ENCODE results near the gene LIN28B.

DNA sequence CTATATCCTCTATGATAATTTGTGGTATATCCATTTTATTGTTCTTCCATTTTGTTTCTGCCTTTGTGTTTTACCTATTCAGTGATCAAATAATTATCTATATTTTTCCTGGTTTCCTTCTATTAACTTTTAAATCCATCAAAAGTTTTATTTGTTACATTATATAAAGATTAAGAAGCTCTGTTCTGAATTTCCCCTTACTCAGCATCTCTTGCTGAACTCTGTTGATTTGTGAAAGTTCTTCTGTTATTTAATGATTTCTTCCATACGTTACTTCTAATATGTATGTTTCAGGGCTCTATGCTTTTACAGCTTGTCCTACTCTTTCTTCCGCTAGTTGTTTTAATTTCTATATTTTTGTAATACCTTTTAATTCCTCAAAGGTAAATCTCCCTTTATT lies 87.1 kb downstream of the LIN28B start:
- TF ChIP-seq, protein P1, sequence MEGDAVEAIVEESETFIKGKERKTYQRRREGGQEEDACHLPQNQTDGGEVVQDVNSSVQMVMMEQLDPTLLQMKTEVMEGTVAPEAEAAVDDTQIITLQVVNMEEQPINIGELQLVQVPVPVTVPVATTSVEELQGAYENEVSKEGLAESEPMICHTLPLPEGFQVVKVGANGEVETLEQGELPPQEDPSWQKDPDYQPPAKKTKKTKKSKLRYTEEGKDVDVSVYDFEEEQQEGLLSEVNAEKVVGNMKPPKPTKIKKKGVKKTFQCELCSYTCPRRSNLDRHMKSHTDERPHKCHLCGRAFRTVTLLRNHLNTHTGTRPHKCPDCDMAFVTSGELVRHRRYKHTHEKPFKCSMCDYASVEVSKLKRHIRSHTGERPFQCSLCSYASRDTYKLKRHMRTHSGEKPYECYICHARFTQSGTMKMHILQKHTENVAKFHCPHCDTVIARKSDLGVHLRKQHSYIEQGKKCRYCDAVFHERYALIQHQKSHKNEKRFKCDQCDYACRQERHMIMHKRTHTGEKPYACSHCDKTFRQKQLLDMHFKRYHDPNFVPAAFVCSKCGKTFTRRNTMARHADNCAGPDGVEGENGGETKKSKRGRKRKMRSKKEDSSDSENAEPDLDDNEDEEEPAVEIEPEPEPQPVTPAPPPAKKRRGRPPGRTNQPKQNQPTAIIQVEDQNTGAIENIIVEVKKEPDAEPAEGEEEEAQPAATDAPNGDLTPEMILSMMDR (IDR thresholded peaks at IDR 0.05 in 2 of 3, conservative IDR thresholded peaks at IDR 0.05 in 1 of 3; ENCODE audit: borderline replicate concordance in 1 of 3, insufficient read depth in 1 of 3, low read depth in 2 of 3, low read length in 2 of 3) = no peak
- no peak for TF ChIP-seq EZH2 (IDR thresholded peaks at IDR 0.05)
- TF ChIP-seq SRF (IDR thresholded peaks at IDR 0.05; ENCODE audit: low read depth) = no peak
- no peak for TF ChIP-seq EZH2phosphoT487 (IDR thresholded peaks at IDR 0.05; ENCODE audit: borderline replicate concordance)
- no peak for TF ChIP-seq POLR2A (IDR thresholded peaks at IDR 0.05; ENCODE audit: borderline replicate concordance, extremely low read depth, insufficient read depth, insufficient read length)
- TF ChIP-seq CEBPB (IDR thresholded peaks at IDR 0.05; ENCODE audit: low read depth) = no peak
- TF ChIP-seq, protein P2, sequence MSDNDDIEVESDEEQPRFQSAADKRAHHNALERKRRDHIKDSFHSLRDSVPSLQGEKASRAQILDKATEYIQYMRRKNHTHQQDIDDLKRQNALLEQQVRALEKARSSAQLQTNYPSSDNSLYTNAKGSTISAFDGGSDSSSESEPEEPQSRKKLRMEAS (IDR thresholded peaks at IDR 0.05) = no peak
- TF ChIP-seq, protein P3, sequence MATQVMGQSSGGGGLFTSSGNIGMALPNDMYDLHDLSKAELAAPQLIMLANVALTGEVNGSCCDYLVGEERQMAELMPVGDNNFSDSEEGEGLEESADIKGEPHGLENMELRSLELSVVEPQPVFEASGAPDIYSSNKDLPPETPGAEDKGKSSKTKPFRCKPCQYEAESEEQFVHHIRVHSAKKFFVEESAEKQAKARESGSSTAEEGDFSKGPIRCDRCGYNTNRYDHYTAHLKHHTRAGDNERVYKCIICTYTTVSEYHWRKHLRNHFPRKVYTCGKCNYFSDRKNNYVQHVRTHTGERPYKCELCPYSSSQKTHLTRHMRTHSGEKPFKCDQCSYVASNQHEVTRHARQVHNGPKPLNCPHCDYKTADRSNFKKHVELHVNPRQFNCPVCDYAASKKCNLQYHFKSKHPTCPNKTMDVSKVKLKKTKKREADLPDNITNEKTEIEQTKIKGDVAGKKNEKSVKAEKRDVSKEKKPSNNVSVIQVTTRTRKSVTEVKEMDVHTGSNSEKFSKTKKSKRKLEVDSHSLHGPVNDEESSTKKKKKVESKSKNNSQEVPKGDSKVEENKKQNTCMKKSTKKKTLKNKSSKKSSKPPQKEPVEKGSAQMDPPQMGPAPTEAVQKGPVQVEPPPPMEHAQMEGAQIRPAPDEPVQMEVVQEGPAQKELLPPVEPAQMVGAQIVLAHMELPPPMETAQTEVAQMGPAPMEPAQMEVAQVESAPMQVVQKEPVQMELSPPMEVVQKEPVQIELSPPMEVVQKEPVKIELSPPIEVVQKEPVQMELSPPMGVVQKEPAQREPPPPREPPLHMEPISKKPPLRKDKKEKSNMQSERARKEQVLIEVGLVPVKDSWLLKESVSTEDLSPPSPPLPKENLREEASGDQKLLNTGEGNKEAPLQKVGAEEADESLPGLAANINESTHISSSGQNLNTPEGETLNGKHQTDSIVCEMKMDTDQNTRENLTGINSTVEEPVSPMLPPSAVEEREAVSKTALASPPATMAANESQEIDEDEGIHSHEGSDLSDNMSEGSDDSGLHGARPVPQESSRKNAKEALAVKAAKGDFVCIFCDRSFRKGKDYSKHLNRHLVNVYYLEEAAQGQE (IDR thresholded peaks at IDR 0.05; ENCODE audit: low read depth) = no peak
- TF ChIP-seq JUND (IDR thresholded peaks at IDR 0.05) = no peak
- TF ChIP-seq, protein P4, sequence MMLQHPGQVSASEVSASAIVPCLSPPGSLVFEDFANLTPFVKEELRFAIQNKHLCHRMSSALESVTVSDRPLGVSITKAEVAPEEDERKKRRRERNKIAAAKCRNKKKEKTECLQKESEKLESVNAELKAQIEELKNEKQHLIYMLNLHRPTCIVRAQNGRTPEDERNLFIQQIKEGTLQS (IDR thresholded peaks at IDR 0.05) = no peak
- TF ChIP-seq SP1 (IDR thresholded peaks at IDR 0.05; ENCODE audit: low read depth) = no peak
- TF ChIP-seq TCF7L2 (IDR thresholded peaks at IDR 0.05; ENCODE audit: borderline replicate concordance, extremely low read depth, insufficient read depth, insufficient read length) = no peak

Measured in HCT116 (cell line).